Endothelial cell of umbilical vein (primary cell): Measurements from ENCODE around the gene SNU13.

Source experiments
- CTCF ChIP-seq, 2 donors: IDR thresholded peaks; 1 replicate in 1 of 2; 2 replicates in 1 of 2; pipeline ENCODE4 v1.5.1; 2011; ENCODE audit warnings: low read length in 2 of 2, mild to moderate bottlenecking in 2 of 2, moderate library complexity in 2 of 2, control low read depth in 1 of 2, inconsistent platforms in 1 of 2, low read depth in 1 of 2; ENCODE audit not compliant: insufficient read depth in 1 of 2; ENCODE audit errors: extremely low read depth in 1 of 2
- EZH2 ChIP-seq: IDR thresholded peaks from 2 replicates; pipeline ENCODE4 v1.6.1; 2012; ENCODE audit warnings: borderline replicate concordance, low read depth, mild to moderate bottlenecking, moderate library complexity, low read length, inconsistent platforms; ENCODE audit not compliant: severe bottlenecking
- FOS ChIP-seq: IDR thresholded peaks from 2 replicates; pipeline ENCODE4 v1.6.1; 2011; ENCODE audit warnings: mild to moderate bottlenecking, low read length, moderate library complexity, borderline replicate concordance; ENCODE audit not compliant: insufficient read depth
- GATA2 ChIP-seq: IDR thresholded peaks from 2 replicates; pipeline ENCODE4 v1.7.0; 2011; ENCODE audit warnings: low read depth, mild to moderate bottlenecking, moderate library complexity, mixed read lengths, low read length; ENCODE audit not compliant: insufficient read length, insufficient read depth
- MAX ChIP-seq: IDR thresholded peaks from 2 replicates; pipeline ENCODE4 v1.6.1; 2011; ENCODE audit not compliant: insufficient read depth, insufficient read length
- MYC ChIP-seq: IDR thresholded peaks from one replicate; pipeline ENCODE4 v1.6.1; 2011; ENCODE audit warnings: mild to moderate bottlenecking, low read depth, low read length
- POLR2A ChIP-seq: IDR thresholded peaks from 2 replicates; pipeline ENCODE4 v1.6.1; 2012; ENCODE audit warnings: low read depth, mild to moderate bottlenecking, control low read depth, low read length
- POLR2AphosphoS5 ChIP-seq: IDR thresholded peaks from 2 replicates; pipeline ENCODE4 v1.6.1; 2012; ENCODE audit warnings: low read depth, mild to moderate bottlenecking, control low read depth, low read length, moderate library complexity; ENCODE audit not compliant: insufficient read depth

DNA sequence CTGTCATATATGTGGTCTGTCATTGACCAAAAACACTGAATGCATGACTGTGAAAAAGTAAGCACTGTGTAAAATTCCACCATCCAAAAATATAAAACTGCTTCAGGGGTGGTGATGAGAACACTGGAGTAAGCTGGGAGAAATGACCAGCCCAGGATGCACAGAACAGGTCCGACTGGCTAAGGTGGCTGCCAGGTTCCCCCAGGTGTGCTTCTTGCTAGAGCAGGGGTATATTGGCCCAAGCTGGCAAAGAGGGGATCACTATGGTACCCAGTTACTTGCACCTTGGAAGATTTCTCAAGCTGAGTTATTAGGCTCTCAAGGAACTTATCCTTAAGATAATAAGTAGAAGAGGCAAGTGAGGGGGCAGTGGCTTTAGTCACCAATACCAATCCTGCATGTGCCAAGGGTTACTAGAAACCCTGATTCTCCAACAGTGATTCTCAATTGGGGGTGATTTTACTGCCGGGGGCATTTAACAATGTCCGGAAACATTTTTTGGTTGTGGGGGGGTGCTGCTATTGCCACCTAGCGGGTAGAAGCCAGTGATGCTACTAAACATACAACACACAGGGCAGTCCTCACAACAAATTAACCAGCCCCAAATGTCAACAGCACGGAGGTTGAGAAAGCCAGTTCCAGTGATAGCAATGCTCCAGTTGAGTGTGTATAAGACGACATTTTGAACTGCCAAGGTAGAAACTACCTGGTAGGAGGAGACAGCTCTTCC is 15.7 kb downstream of the SNU13 start:
- TF ChIP-seq MYC (no peak), CTCF (IDR thresholded peaks at IDR 0.05; ENCODE audit: extremely low read depth in 1 of 2, insufficient read depth in 1 of 2, low read depth in 1 of 2, low read length in 2 of 2) (peak in 1 of 2 donors; percentile 25), EZH2 (no peak), POLR2A (no peak), FOS (no peak), POLR2AphosphoS5 (no peak), MAX (no peak), GATA2 (no peak)
